GM23248 (cell line): ENCODE data around the gene EXD3. TPM values are rescaled to one million over a fixed set of nuclear protein-coding genes. Genes with fewer than 3 reads are reported as not detected.
"Not testable (repeated sequence)": the region's sequence is repeated elsewhere in the genome, so short reads cannot be mapped to it uniquely, and the experiment has no call there.

Source experiments
- DNase-seq: peaks from one replicate; pipeline ENCODE4 v3.0.0-alpha.2; 2015
- H2AFZ ChIP-seq: fragments of 200-600 bp; sonication (generic); 2 replicates; pipeline ENCODE4 v1.6.1; 2016; ENCODE audit warnings: antibody characterized with exemption
- H3F3A ChIP-seq: fragments of 200-600 bp; sonication (generic); 2 replicates; pipeline ENCODE4 v1.6.1; 2016; ENCODE audit warnings: mild to moderate bottlenecking, antibody characterized with exemption, mixed run types; ENCODE audit not compliant: insufficient read depth
- H3K27ac ChIP-seq: fragments of 200-600 bp; sonication (generic); 2 replicates; pipeline ENCODE4 v1.5.1; 2016; ENCODE audit warnings: mild to moderate bottlenecking
- H3K27me3 ChIP-seq: fragments of 200-600 bp; sonication (generic); replicated peaks from 2 replicates; pipeline ENCODE4 v1.6.1; 2016; ENCODE audit warnings: mild to moderate bottlenecking; ENCODE audit not compliant: insufficient read depth
- H3K36me3 ChIP-seq: fragments of 200-600 bp; sonication (generic); 2 replicates; pipeline ENCODE4 v1.6.1; 2016; ENCODE audit warnings: low read depth, mild to moderate bottlenecking
- H3K4me1 ChIP-seq: fragments of 200-600 bp; sonication (generic); 2 replicates; pipeline ENCODE4 v1.6.1; 2016; ENCODE audit warnings: mild to moderate bottlenecking; ENCODE audit not compliant: insufficient read depth
- H3K4me2 ChIP-seq: fragments of 200-600 bp; sonication (generic); one replicate; pipeline ENCODE4 v1.6.1; 2016; ENCODE audit warnings: mild to moderate bottlenecking; ENCODE audit not compliant: unreplicated experiment
- H3K4me3 ChIP-seq: fragments of 200-600 bp; sonication (generic); 2 replicates; pipeline ENCODE4 v1.5.1; 2016; ENCODE audit warnings: mild to moderate bottlenecking
- H3K79me2 ChIP-seq: fragments of 200-600 bp; sonication (generic); 2 replicates; pipeline ENCODE4 v1.6.1; 2016; ENCODE audit warnings: mild to moderate bottlenecking; ENCODE audit not compliant: insufficient read depth
- H3K9ac ChIP-seq: fragments of 200-600 bp; sonication (generic); 2 replicates; pipeline ENCODE4 v1.6.1; 2016; ENCODE audit warnings: mild to moderate bottlenecking
- H3K9me2 ChIP-seq: fragments of 200-600 bp; sonication (generic); 2 replicates; pipeline ENCODE4 v1.6.1; 2016; ENCODE audit warnings: mixed run types, mild to moderate bottlenecking, moderate library complexity; ENCODE audit not compliant: insufficient read depth
- H3K9me3 ChIP-seq: fragments of 200-600 bp; sonication (generic); one replicate; pipeline ENCODE4 v1.6.1; 2017; ENCODE audit warnings: low read depth
- H4K20me1 ChIP-seq: fragments of 200-600 bp; sonication (generic); 2 replicates; pipeline ENCODE4 v1.6.0; 2016; ENCODE audit not compliant: insufficient read depth
- EZH2 ChIP-seq: fragments of 200-600 bp; sonication (generic); IDR thresholded peaks from 2 replicates; pipeline ENCODE4 v1.6.1; 2018; ENCODE audit warnings: antibody characterized with exemption, mild to moderate bottlenecking; ENCODE audit not compliant: insufficient read depth, poor library complexity, severe bottlenecking
- EZH2phosphoT487 ChIP-seq: fragments of 200-600 bp; sonication (generic); IDR thresholded peaks from 2 replicates; pipeline ENCODE4 v1.6.1; 2018; ENCODE audit warnings: antibody characterized with exemption, moderate library complexity, mild to moderate bottlenecking, low read depth; ENCODE audit not compliant: insufficient read depth
- WGBS, 2 experiments: methylation state at CpG; one replicate each; pipeline ENCODE4 v1.1.6; 2015 to 2017; ENCODE audit warnings: low lambda C conversion rate in 2 of 2, low coverage in 1 of 2; ENCODE audit errors: missing lambda C conversion rate in 2 of 2; 5-methylcytosine and 5-hydroxymethylcytosine counted together
- in situ Hi-C: fragments of 300-500 bp; cut with MboI; formaldehyde crosslinking; loops from 2 replicates; pipeline ENCODE4 v1.15.0; 2020
- polyA plus RNA-seq: library from polyadenylated mRNA; unstranded; fragments of >200 nt; fragmentation: Nextera tagmentation; extraction: Ambion mirVana; gene quantifications from 2 replicates; pipeline ENCODE4 v1.2.1, GENCODE V29; 2016
- total RNA-seq: library from RNA; depleted of rRNA; stranded (reverse); fragments of >200 nt; shearing (Covaris generic); gene quantifications from 2 replicates; pipeline ENCODE4 v1.2.3, GENCODE V29; 2014; rRNA removed

Gene EXD3
- total RNA-seq: 11.6 and 17.1 TPM in 2 replicates
- polyA plus RNA-seq: 8.7 and 10.1 TPM in 2 replicates

GRCh38 chr9:137422604-137423513 lies at the start of gene EXD3, which contains the start of gene NOXA1:
TSS of gene EXD3 (minus strand) at chr9:137423162. CDS start at chr9:137395357, 27,805 bp downstream.
TSS of gene NOXA1 (plus strand) at chr9:137423393. CDS start at chr9:137423530, 137 bp downstream.
- H3K9me3 ChIP-seq: no peaks in the 10 kb centered on the region
- 1% methylated on average over 50 to 73 of the region's 113 CpGs for WGBS, 2 experiments
- H3K36me3 ChIP-seq: no peaks in the 10 kb centered on the region
- peaks cover 25% of the 10 kb centered on the region for H3K79me2 ChIP-seq
- H3F3A ChIP-seq: peaks cover 18% of the 10 kb centered on the region
- H3K9ac ChIP-seq: peak within 1 kb of the TSS; percentile 76
- no peak for TF ChIP-seq EZH2
- no peak for TF ChIP-seq EZH2phosphoT487
- peak within 1 kb of the TSS; percentile 95 for H3K4me2 ChIP-seq
- no peaks in the 10 kb centered on the region for H3K27me3 ChIP-seq
- H3K4me1 ChIP-seq: peaks cover 8% of the 10 kb centered on the region; the same call in 1 of the 2 replicates
- in situ Hi-C loops: loop anchor here (25.0 kb wide), 1 partner anchor 311 kb away; the partner anchor contains the start of gene DPP7
- DNase-seq: peak; percentile 96
- no peaks in the 10 kb centered on the region for H4K20me1 ChIP-seq
- peak within 1 kb of the TSS; percentile 88 for H2AFZ ChIP-seq
- H3K9me2 ChIP-seq: no peaks in the 10 kb centered on the region
- no peak within 1 kb of the TSS for H3K27ac ChIP-seq
- H3K4me3 ChIP-seq: peak within 1 kb of the TSS; percentile 80

- Histone ChIP-seq H3K9me3 (no peaks in the 10 kb centered on the region), H3K79me2 (no peaks in the 10 kb centered on the region), H3K4me1 (no peaks in the 10 kb centered on the region), H2AFZ (no peak overlapping the region), H3K36me3 (no peaks in the 10 kb centered on the region), H4K20me1 (no peaks in the 10 kb centered on the region), H3K4me2 (no peak overlapping the region), H3K4me3 (no peak overlapping the region), H3K27ac (no peak overlapping the region), H3K27me3 (no peaks in the 10 kb centered on the region), H3K9ac (no peak overlapping the region), H3K9me2 (no peaks in the 10 kb centered on the region), H3F3A (peaks cover 8% of the 10 kb centered on the region; the same call in 1 of the 2 replicates)
- TF ChIP-seq EZH2: no peak
- no peak for TF ChIP-seq EZH2phosphoT487
- no peak for DNase-seq
- WGBS, 2 experiments: 83 to 90% methylated on average over 7 of the region's 7 CpGs
- in situ Hi-C loops: no loop called here
Observed at GRCh38 chr9:137470785-137471184, 47.8 kb upstream of the EXD3 start.

- H3F3A ChIP-seq: peaks cover 8% of the 10 kb centered on the region; the same call in 1 of the 2 replicates
- 92 to 96% methylated on average over 7 of the region's 7 CpGs for WGBS, 2 experiments
- no peaks in the 10 kb centered on the region for H3K9me3 ChIP-seq
- no peak overlapping the region for H2AFZ ChIP-seq
- no peak for TF ChIP-seq EZH2
- TF ChIP-seq EZH2phosphoT487: no peak
- H4K20me1 ChIP-seq: no peaks in the 10 kb centered on the region
- DNase-seq: no peak
- no peaks in the 10 kb centered on the region for H3K36me3 ChIP-seq
- in situ Hi-C loops: no loop called here
- no peak overlapping the region for H3K9ac ChIP-seq
- H3K4me1 ChIP-seq: no peaks in the 10 kb centered on the region
- H3K9me2 ChIP-seq: no peaks in the 10 kb centered on the region
- no peaks in the 10 kb centered on the region for H3K79me2 ChIP-seq
- H3K27me3 ChIP-seq: no peaks in the 10 kb centered on the region
- H3K4me2 ChIP-seq: no peak overlapping the region
- H3K27ac ChIP-seq: no peak overlapping the region
- H3K4me3 ChIP-seq: no peak overlapping the region
Observed at GRCh38 chr9:137467896-137468295, 44.9 kb upstream of the EXD3 start.

GRCh38 chr9:137467161-137467581 lies 44.2 kb upstream of the EXD3 start:
- 86 to 92% methylated on average over 16 of the region's 16 CpGs for WGBS, 2 experiments
- in situ Hi-C loops: no loop called here
- peaks cover 8% of the 10 kb centered on the region; the same call in 1 of the 2 replicates for H3F3A ChIP-seq

GRCh38 chr9:137466389-137467085 lies 43.6 kb upstream of the EXD3 start:
- in situ Hi-C loops, H3K4me3 ChIP-seq, H3K27ac ChIP-seq, H3K27me3 ChIP-seq, DNase-seq, H3K79me2 ChIP-seq, H3K4me2 ChIP-seq, H2AFZ ChIP-seq, H3F3A ChIP-seq, H3K4me1 ChIP-seq, H3K36me3 ChIP-seq, H3K9ac ChIP-seq, H3K9me3 ChIP-seq, H3K9me2 ChIP-seq, H4K20me1 ChIP-seq: not testable (repeated sequence)
- 86 to 89% methylated on average over 11 to 35 of the region's 35 CpGs for WGBS, 2 experiments

More at GRCh38 chr9:137467161-137467581, 44.2 kb upstream of the EXD3 start:
- H3K9me3 ChIP-seq: no peaks in the 10 kb centered on the region
- H3K27ac ChIP-seq: no peak overlapping the region
- no peaks in the 10 kb centered on the region for H3K36me3 ChIP-seq
- no peaks in the 10 kb centered on the region for H3K79me2 ChIP-seq
- no peak overlapping the region for H3K4me3 ChIP-seq
- H4K20me1 ChIP-seq: no peaks in the 10 kb centered on the region
- H3K9ac ChIP-seq: no peak overlapping the region
- no peak for DNase-seq
- no peak for TF ChIP-seq EZH2
- no peak for TF ChIP-seq EZH2phosphoT487
- H2AFZ ChIP-seq: no peak overlapping the region
- H3K9me2 ChIP-seq: no peaks in the 10 kb centered on the region
- H3K4me2 ChIP-seq: no peak overlapping the region
- no peaks in the 10 kb centered on the region for H3K4me1 ChIP-seq
- H3K27me3 ChIP-seq: no peaks in the 10 kb centered on the region
